ENCODE data around the gene FASTK. TPM values are rescaled to one million over a fixed set of nuclear protein-coding genes. Genes with fewer than 3 reads are reported as not detected.

FASTK gene
- total RNA-seq, 1 donor from 2014 or later, result 81.9 TPM

DNA sequence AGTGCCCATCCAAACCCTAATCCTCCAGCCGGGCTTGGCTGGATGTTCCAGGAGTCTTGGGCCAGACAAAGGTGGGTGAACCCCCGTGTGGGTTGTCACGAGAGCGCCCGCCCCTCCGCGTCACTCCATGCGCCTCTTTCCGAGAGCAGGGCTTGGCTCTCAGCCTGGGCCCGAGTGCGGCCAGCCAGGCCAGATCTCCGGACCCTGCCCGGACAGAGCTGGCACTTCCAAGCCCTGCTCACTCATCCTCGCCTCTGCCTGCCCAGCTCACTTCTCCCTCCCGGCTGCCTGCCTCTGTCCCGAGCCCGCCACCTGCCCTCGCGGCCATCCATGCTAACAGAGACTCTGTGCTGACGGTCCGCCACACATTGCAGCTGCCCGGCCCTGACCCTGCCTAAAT lies 40.3 kb upstream of the FASTK start:
- no peak overlapping the region for H3K4me3 Mint-ChIP-seq (ENCODE audit: low read depth)
- TF ChIP-seq, protein P1, sequence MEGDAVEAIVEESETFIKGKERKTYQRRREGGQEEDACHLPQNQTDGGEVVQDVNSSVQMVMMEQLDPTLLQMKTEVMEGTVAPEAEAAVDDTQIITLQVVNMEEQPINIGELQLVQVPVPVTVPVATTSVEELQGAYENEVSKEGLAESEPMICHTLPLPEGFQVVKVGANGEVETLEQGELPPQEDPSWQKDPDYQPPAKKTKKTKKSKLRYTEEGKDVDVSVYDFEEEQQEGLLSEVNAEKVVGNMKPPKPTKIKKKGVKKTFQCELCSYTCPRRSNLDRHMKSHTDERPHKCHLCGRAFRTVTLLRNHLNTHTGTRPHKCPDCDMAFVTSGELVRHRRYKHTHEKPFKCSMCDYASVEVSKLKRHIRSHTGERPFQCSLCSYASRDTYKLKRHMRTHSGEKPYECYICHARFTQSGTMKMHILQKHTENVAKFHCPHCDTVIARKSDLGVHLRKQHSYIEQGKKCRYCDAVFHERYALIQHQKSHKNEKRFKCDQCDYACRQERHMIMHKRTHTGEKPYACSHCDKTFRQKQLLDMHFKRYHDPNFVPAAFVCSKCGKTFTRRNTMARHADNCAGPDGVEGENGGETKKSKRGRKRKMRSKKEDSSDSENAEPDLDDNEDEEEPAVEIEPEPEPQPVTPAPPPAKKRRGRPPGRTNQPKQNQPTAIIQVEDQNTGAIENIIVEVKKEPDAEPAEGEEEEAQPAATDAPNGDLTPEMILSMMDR (IDR thresholded peaks at IDR 0.05; ENCODE audit: unreplicated experiment), result no peak
- H3K27me3 Mint-ChIP-seq, result peaks cover under 1% of the 10 kb centered on the region
- H3K4me1 Mint-ChIP-seq (ENCODE audit: low read depth), result peaks cover 5% of the 10 kb centered on the region
- H3K36me3 Mint-ChIP-seq (ENCODE audit: insufficient read depth), result peaks cover 24% of the 10 kb centered on the region
- DNase-seq (ENCODE audit: low spot score, unreplicated experiment), result no peak
- no peaks in the 10 kb centered on the region for H3K9me3 Mint-ChIP-seq (ENCODE audit: low read depth)
- H3K27ac Mint-ChIP-seq, result no peak overlapping the region

DNA sequence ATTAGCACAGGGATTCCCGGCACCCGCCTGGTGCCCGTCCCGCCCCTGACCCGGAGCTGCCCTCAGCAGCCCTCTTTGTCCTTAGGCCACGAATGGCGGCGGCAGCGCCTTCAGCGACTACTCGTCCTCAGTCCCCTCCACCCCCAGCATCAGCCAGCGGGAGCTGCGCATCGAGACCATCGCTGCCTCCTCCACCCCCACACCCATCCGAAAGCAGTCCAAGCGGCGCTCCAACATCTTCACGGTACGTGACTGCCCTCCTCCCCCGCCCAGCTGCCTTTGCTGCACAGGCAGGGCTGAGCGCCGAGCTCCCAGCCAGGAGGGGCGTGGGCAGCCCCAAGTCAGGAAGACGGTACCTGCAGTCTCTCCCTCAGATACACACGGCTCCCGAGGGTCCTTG lies 39.3 kb upstream of the FASTK start:
- no peak overlapping the region for H3K27ac Mint-ChIP-seq
- peaks cover 2% of the 10 kb centered on the region for H3K27me3 Mint-ChIP-seq
- H3K4me3 Mint-ChIP-seq (ENCODE audit: low read depth), result no peak overlapping the region
- peaks cover 24% of the 10 kb centered on the region for H3K36me3 Mint-ChIP-seq (ENCODE audit: insufficient read depth)
- TF ChIP-seq, protein P1 (IDR thresholded peaks at IDR 0.05; ENCODE audit: unreplicated experiment), result no peak
- no peaks in the 10 kb centered on the region for H3K9me3 Mint-ChIP-seq (ENCODE audit: low read depth)
- peaks cover 5% of the 10 kb centered on the region for H3K4me1 Mint-ChIP-seq (ENCODE audit: low read depth)
- DNase-seq (ENCODE audit: low spot score, unreplicated experiment), result no peak

DNA sequence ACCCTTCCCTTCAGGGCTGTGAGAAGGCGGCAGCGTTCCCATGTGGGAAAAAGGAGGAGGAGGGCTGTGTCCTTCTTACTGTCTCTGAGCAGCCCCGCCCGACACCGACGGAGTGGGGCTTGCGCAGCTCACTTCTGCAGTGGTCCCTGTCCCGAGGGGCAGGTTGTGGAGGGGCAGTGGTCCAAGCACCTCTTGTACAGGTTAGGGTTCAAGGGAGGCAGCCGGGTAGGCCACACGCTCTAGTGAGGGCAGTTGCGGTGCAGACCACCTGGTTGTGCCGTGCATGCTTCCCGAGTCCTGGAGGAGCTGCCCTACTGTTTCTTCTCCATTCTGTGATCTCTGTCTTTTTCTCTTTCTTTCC lies 38.4 kb upstream of the FASTK start:
- no peak for DNase-seq (ENCODE audit: low spot score, unreplicated experiment)
- no peak overlapping the region for H3K4me3 Mint-ChIP-seq (ENCODE audit: low read depth)
- H3K27me3 Mint-ChIP-seq, result peaks cover 2% of the 10 kb centered on the region
- no peak overlapping the region for H3K27ac Mint-ChIP-seq
- no peaks in the 10 kb centered on the region for H3K9me3 Mint-ChIP-seq (ENCODE audit: low read depth)
- peaks cover 5% of the 10 kb centered on the region for H3K4me1 Mint-ChIP-seq (ENCODE audit: low read depth)
- H3K36me3 Mint-ChIP-seq (ENCODE audit: insufficient read depth), result peaks cover 19% of the 10 kb centered on the region
- TF ChIP-seq, protein P1 (IDR thresholded peaks at IDR 0.05; ENCODE audit: unreplicated experiment), result no peak

DNA sequence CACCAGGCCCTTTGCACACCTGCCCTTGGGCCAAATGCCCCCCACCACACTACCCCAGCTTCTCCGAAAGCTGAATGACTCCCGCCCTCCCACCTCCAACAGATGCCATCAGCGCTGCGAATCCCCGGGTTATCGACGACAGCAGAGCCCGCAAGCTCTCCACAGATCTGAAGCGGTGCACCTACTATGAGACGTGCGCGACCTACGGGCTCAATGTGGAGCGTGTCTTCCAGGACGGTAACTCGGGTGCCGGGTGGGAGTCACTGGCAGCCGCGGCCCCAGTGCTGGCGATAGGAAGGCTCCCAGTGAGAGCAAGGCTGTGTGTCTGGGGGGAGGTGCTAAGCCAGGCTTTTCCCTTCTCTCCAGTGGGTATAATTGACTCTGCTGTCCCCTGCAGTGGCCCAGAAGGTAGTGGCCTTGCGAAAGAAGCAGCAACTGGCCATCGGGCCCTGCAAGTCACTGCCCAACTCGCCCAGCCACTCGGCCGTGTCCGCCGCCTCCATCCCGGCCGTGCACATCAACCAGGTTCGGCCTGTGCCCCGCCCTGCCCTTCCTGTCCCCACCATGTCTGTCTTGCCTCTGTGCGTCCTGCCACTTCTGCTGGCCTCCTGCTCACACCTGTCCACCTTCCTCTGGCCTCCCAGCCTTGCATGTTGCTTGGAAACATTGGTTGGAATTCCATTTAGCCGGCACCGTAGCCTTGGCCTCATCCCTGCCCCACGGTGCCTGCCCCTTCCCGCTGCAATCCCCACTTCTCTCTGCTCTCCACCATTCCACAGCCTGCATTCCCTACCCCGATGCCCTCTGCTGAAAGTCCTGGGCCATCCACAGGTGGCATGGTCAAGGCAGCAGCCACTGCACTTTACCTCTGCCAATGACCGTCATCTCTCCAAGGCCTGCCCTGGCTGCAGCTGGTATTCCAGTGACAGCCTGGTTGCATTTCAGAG lies 37.8 kb upstream of the FASTK start:
- Mint-ChIP-seq H3K36me3 (ENCODE audit: insufficient read depth) (peaks cover 13% of the 10 kb centered on the region), H3K9me3 (ENCODE audit: low read depth) (no peaks in the 10 kb centered on the region), H3K27ac (no peak overlapping the region), H3K4me1 (ENCODE audit: low read depth) (peaks cover 10% of the 10 kb centered on the region), H3K4me3 (ENCODE audit: low read depth) (peak overlapping the region; percentile 8), H3K27me3 (peaks cover 2% of the 10 kb centered on the region)
- TF ChIP-seq, protein P1 (IDR thresholded peaks at IDR 0.05; ENCODE audit: unreplicated experiment), result no peak
- DNase-seq (ENCODE audit: low spot score, unreplicated experiment), result no peak

DNA sequence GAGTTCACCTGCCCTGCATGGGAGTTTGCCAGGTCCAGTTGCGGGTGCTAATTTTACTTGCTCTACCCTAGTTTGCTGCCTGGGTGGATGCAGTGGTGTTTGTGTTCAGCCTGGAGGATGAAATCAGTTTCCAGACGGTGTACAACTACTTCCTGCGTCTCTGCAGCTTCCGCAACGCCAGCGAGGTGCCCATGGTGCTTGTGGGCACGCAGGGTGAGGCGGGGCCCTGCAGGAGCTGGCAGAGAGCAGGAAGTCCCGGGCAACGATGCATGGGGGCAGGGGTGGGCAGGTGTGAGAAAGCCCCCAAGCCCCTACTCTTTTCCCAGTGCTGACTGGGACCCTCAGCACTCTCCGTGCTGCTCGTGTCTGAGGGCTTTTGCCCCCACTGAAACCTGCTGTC lies 37.0 kb upstream of the FASTK start:
- peaks cover 12% of the 10 kb centered on the region for H3K36me3 Mint-ChIP-seq (ENCODE audit: insufficient read depth)
- no peak overlapping the region for H3K27ac Mint-ChIP-seq
- TF ChIP-seq, protein P1 (IDR thresholded peaks at IDR 0.05; ENCODE audit: unreplicated experiment), result no peak
- no peak overlapping the region for H3K4me3 Mint-ChIP-seq (ENCODE audit: low read depth)
- peaks cover 2% of the 10 kb centered on the region for H3K27me3 Mint-ChIP-seq
- H3K4me1 Mint-ChIP-seq (ENCODE audit: low read depth), result peaks cover 18% of the 10 kb centered on the region
- DNase-seq (ENCODE audit: low spot score, unreplicated experiment), result no peak
- H3K9me3 Mint-ChIP-seq (ENCODE audit: low read depth), result no peaks in the 10 kb centered on the region
